ENCODE results near the gene NUP214. TPM values are rescaled to one million over a fixed set of nuclear protein-coding genes. Genes with fewer than 3 reads are reported as not detected.

NUP214 gene
- total RNA-seq, result 30.5 and 31.8 TPM in 2 replicates

DNA sequence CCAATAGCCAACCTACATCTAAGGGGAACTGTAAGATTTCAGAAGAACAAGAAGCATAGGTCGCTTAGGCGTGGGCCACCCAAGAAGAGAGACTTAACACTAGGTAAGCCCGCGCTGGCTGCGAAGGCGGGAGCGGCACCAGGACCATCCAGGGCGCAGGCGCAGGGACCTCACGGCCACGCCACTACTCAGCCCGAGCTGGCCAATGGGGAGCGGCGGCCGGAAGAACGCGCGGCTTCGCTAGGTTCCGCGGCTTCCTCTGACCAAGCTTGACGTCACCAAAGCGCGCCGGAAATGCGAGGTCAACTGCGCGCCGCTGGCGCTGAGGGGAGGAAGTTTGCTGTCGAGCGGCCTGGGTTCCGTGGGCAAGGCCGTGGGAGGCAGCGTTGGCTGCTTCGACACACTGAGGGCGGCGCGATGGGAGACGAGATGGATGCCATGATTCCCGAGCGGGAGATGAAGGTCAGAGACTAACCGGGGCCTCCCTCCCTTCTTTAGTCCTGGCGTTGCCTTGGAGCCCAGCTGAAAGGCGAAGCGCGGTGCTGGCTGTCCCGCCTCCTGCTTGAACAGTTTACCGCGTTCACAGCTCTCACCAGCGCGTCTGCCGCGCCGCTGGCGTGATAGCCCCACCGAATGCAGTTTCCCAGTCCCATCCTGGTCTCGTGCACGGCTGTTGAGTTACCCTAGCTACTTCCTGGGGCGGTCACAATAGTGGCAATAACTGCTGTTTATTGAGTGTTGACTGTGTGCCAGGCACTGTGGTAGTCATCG is at the start of gene NUP214:
Gene NUP214 (plus strand): TSS at position 299 of the 771 bp plus-strand sequence. CDS start 119 bp downstream, at position 418.
- Histone ChIP-seq H3K36me3 (ENCODE audit: control insufficient read depth, insufficient read depth, low read length) (no peaks in the 10 kb centered on the region), H3K27me3 (ENCODE audit: control insufficient read depth, insufficient read depth, low read length) (no peaks in the 10 kb centered on the region), H3K4me3 (ENCODE audit: low read depth, low read length) (peak within 1 kb of the TSS; percentile 78)
- TF ChIP-seq, protein P1, sequence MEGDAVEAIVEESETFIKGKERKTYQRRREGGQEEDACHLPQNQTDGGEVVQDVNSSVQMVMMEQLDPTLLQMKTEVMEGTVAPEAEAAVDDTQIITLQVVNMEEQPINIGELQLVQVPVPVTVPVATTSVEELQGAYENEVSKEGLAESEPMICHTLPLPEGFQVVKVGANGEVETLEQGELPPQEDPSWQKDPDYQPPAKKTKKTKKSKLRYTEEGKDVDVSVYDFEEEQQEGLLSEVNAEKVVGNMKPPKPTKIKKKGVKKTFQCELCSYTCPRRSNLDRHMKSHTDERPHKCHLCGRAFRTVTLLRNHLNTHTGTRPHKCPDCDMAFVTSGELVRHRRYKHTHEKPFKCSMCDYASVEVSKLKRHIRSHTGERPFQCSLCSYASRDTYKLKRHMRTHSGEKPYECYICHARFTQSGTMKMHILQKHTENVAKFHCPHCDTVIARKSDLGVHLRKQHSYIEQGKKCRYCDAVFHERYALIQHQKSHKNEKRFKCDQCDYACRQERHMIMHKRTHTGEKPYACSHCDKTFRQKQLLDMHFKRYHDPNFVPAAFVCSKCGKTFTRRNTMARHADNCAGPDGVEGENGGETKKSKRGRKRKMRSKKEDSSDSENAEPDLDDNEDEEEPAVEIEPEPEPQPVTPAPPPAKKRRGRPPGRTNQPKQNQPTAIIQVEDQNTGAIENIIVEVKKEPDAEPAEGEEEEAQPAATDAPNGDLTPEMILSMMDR (IDR thresholded peaks at IDR 0.05; ENCODE audit: insufficient read depth, low read length, poor library complexity, severe bottlenecking), result no peak
- DNase-seq (ENCODE audit: low read depth), result peak; percentile 85

DNA sequence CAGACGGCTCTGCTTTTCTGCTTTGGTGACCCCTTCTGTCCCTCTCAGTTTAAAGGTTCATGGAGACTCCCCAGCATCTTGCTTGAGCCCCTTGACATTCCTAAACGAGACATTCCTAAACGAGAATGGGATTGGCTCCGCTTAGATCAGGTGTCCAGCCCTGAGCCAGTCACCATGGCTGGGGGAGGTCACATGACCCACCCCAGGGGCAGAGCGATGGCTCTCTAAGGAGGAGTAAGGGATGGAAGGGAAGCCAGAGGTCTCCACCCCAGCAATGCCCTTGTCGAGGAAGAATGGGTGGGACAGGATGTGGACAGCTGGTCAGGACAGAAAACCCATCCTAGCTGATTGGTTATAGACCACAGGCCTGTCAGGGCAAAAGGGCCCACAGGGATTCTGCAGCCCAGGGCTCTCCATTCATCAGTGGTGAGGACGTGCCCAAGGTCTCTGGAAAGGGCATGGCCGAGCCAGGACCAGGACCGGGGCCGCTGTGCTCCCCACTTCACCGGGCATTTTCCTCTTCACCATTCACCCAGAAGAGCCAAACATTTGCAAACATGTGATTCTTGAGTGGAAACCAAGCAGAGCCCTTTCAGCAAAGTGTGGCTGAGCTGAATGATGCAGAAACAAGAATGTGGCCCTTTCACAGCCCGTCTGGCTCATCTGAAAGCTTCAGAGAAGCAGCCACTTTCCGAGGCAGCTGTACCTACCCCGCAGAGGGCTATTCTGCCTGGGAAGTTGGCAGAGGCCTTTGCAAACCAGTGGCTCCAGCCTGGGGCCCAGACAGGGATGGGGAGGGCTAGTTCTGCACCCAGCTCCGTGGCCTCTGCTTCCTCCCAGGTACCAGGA is 48.8 kb upstream of the NUP214 start:
- H3K4me3 ChIP-seq (ENCODE audit: low read depth, low read length), result no peak overlapping the region
- H3K36me3 ChIP-seq (ENCODE audit: control insufficient read depth, insufficient read depth, low read length), result no peaks in the 10 kb centered on the region
- H3K27me3 ChIP-seq (ENCODE audit: control insufficient read depth, insufficient read depth, low read length), result peaks cover 2% of the 10 kb centered on the region
- no peak for DNase-seq (ENCODE audit: low read depth)
- TF ChIP-seq, protein P1 (IDR thresholded peaks at IDR 0.05; ENCODE audit: insufficient read depth, low read length, poor library complexity, severe bottlenecking), result no peak

- Histone ChIP-seq H3K4me3 (ENCODE audit: low read depth, low read length) (no peak overlapping the region), H3K27me3 (ENCODE audit: control insufficient read depth, insufficient read depth, low read length) (no peaks in the 10 kb centered on the region), H3K36me3 (ENCODE audit: control insufficient read depth, insufficient read depth, low read length) (no peaks in the 10 kb centered on the region)
- no peak for DNase-seq (ENCODE audit: low read depth)
- TF ChIP-seq, protein P1 (IDR thresholded peaks at IDR 0.05; ENCODE audit: insufficient read depth, low read length, poor library complexity, severe bottlenecking), result no peak
Observed at GRCh38 chr9:131078427-131079366, 46.7 kb upstream of the NUP214 start.

DNA sequence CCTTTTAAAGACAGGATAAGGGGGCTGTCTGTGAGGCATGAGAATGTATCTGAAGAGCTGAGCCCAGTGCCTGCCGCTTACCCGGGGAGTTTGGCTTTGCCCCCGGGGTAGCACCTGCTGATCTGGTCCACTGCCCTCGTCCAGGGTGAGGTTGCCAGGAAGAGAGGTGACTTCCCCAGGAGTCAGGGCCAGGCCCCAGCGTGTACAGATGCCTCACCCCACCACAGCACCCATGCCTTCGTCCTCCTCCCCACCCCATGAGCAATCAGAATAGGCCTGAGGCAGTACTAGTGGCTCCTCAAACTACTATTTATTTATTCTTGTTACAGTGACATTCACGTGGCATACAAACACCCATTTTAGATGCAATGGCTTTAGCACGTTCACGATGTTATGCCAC is 44.8 kb upstream of the NUP214 start:
- Histone ChIP-seq H3K36me3 (ENCODE audit: control insufficient read depth, insufficient read depth, low read length) (no peaks in the 10 kb centered on the region), H3K27me3 (ENCODE audit: control insufficient read depth, insufficient read depth, low read length) (peaks cover under 1% of the 10 kb centered on the region), H3K4me3 (ENCODE audit: low read depth, low read length) (no peak overlapping the region)
- TF ChIP-seq, protein P1 (IDR thresholded peaks at IDR 0.05; ENCODE audit: insufficient read depth, low read length, poor library complexity, severe bottlenecking), result no peak
- DNase-seq (ENCODE audit: low read depth), result no peak

DNA sequence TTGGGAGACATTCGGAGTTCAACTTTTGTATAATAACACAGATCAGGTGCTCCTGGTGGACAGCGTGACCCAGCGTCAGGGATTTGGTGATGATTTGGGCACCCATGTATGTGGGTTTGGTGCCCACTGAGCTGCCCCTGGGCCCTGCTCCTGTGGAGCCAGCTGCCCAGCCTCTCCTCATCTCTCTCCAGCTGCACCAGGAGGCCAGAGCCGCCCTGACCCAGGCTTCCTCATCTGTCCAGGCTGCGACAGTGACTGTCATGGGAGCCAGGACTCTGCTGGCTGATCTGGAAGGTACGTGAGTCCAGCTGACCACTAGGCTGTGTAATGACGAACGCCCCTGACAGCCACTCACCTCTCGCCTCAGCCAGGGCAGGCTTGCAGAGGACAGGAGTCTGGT is 43.5 kb upstream of the NUP214 start:
- TF ChIP-seq, protein P1 (IDR thresholded peaks at IDR 0.05; ENCODE audit: insufficient read depth, low read length, poor library complexity, severe bottlenecking), result no peak
- no peak for DNase-seq (ENCODE audit: low read depth)
- Histone ChIP-seq H3K36me3 (ENCODE audit: control insufficient read depth, insufficient read depth, low read length) (no peaks in the 10 kb centered on the region), H3K27me3 (ENCODE audit: control insufficient read depth, insufficient read depth, low read length) (peaks cover 2% of the 10 kb centered on the region), H3K4me3 (ENCODE audit: low read depth, low read length) (no peak overlapping the region)

All from kidney epithelial cell (primary cell).